Tibial nerve (tissue), 4 donors: ENCODE data around the gene JAZF1.

Source experiments
- EP300 ChIP-seq, 2 donors: sonication (generic); formaldehyde crosslinking; IDR thresholded peaks; one replicate each; pipeline ENCODE4 v1.6.1; 2017; ENCODE audit warnings: antibody characterized with exemption in 2 of 2, mild to moderate bottlenecking in 1 of 2
- POLR2A ChIP-seq, 2 donors: fragments of 450-650 bp; IDR thresholded peaks; one replicate each; pipeline ENCODE4 v1.6.1; 2017; ENCODE audit warnings: antibody characterized with exemption in 2 of 2, mild to moderate bottlenecking in 2 of 2, moderate library complexity in 2 of 2
- TF ChIP-seq, protein P1 (sequence below), 5 experiments: fragments of 200-600 bp in 3 of 5; fragments of 450-650 bp in 2 of 5; sonication (generic) in 3 of 5; IDR thresholded peaks; one replicate each; pipeline ENCODE4 v1.5.1; 2016 to 2019; ENCODE audit warnings: antibody characterized with exemption in 5 of 5, mild to moderate bottlenecking in 3 of 5, moderate library complexity in 2 of 5

DNA sequence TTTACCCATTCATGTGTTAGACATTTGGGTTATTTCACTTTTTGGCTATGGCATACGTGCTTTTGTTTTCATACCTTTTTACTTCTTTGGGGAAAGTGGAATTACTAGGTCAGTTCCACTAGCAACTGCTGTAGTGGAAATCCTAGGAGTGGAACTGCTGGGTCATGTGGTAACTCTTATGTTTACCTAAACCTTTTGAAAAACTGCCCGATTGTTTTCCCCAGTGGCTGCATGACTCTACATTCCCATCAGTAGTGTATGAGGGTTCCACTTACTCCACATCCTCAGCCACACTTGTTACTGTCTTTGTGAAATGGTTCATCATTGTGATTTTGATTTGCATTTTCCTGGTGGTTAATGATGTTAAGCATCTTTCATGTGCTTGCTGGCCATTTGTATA is 358.4 kb downstream of the JAZF1 start:
- TF ChIP-seq POLR2A (IDR thresholded peaks at IDR 0.05) (no peak), EP300 (IDR thresholded peaks at IDR 0.05) (no peak)
- TF ChIP-seq, protein P1, sequence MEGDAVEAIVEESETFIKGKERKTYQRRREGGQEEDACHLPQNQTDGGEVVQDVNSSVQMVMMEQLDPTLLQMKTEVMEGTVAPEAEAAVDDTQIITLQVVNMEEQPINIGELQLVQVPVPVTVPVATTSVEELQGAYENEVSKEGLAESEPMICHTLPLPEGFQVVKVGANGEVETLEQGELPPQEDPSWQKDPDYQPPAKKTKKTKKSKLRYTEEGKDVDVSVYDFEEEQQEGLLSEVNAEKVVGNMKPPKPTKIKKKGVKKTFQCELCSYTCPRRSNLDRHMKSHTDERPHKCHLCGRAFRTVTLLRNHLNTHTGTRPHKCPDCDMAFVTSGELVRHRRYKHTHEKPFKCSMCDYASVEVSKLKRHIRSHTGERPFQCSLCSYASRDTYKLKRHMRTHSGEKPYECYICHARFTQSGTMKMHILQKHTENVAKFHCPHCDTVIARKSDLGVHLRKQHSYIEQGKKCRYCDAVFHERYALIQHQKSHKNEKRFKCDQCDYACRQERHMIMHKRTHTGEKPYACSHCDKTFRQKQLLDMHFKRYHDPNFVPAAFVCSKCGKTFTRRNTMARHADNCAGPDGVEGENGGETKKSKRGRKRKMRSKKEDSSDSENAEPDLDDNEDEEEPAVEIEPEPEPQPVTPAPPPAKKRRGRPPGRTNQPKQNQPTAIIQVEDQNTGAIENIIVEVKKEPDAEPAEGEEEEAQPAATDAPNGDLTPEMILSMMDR (IDR thresholded peaks at IDR 0.05) = no peak
